ENCODE data around the gene EML6.

EML6 gene

GRCh38 chr2:54776494-54776893 is 53.0 kb downstream of the EML6 start:
- Mint-ChIP-seq H3K9me3 (peaks cover 27% of the 10 kb centered on the region), H3K27ac (no peak overlapping the region), H3K27me3 (ENCODE audit: low read depth, poor library complexity) (peaks cover 5% of the 10 kb centered on the region), H3K36me3 (ENCODE audit: low read depth) (no peaks in the 10 kb centered on the region), H3K4me3 (no peak overlapping the region), H3K4me1 (no peaks in the 10 kb centered on the region)
- TF ChIP-seq CTCF (IDR thresholded peaks at IDR 0.05): no peak
- DNase-seq: no peak

GRCh38 chr2:54783349-54783748 is 59.9 kb downstream of the EML6 start:
- H3K4me3 Mint-ChIP-seq: no peak overlapping the region
- no peaks in the 10 kb centered on the region for H3K9me3 Mint-ChIP-seq
- no peaks in the 10 kb centered on the region for H3K4me1 Mint-ChIP-seq
- TF ChIP-seq CTCF (IDR thresholded peaks at IDR 0.05): no peak
- no peaks in the 10 kb centered on the region for H3K36me3 Mint-ChIP-seq (ENCODE audit: low read depth)
- peaks cover 3% of the 10 kb centered on the region for H3K27me3 Mint-ChIP-seq (ENCODE audit: low read depth, poor library complexity)
- H3K27ac Mint-ChIP-seq: no peak overlapping the region
- no peak for DNase-seq

DNA sequence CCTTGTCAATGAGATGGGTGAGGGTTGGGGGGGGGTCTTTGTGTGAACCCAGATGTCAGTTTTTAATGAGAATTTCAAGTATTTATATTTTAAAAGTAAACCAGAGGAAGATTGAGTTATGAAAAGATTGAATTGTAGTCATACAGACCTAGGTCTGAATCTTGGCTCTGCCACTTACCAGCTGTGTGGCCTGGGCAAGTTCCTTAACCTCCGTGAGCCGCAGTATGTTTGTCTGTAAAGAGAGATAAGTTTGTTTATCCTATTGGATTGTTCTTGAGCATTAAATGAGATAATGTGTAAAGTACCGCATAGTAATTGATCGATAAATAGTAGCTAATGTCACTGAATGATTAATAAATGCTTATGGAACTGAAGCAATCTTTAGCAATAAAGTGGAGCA is 63.8 kb downstream of the EML6 start:
- H3K4me1 Mint-ChIP-seq: no peaks in the 10 kb centered on the region
- H3K9me3 Mint-ChIP-seq: no peaks in the 10 kb centered on the region
- no peak overlapping the region for H3K4me3 Mint-ChIP-seq
- H3K27ac Mint-ChIP-seq: no peak overlapping the region
- peaks cover 6% of the 10 kb centered on the region for H3K27me3 Mint-ChIP-seq (ENCODE audit: low read depth, poor library complexity)
- DNase-seq: no peak
- no peak for TF ChIP-seq CTCF (IDR thresholded peaks at IDR 0.05)
- no peaks in the 10 kb centered on the region for H3K36me3 Mint-ChIP-seq (ENCODE audit: low read depth)

DNA sequence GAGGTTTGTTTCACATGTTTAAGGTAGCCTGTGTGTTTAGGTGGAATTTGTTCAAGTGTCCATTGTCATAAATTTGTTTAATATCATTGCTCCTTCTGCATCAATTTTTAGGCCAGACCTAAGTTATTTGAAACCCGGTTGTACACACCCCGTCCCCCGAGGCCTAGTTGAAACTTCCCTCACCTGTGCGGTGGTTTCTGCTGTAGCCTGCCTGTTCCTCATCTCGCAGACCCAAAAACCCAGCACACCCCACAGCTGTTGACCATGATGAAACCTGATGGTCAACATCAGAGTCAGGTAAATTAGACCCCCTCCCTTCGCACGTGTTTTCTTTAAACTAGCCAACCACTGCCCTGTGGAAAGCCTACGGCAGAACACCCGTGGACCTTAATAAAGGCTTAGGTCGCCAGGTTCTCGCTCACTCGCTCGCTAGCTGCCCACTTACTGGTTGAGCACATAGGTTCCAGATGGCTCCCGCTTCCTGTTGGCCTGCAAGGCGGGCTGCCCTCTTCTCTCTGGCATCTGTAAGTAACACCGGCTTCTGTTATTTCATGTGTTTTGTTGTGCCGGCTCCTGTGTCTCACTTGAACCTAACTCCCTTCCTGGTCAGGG is 64.4 kb downstream of the EML6 start:
- Mint-ChIP-seq H3K36me3 (ENCODE audit: low read depth) (no peaks in the 10 kb centered on the region), H3K27ac (no peak overlapping the region), H3K9me3 (no peaks in the 10 kb centered on the region), H3K4me3 (no peak overlapping the region), H3K27me3 (ENCODE audit: low read depth, poor library complexity) (peaks cover 6% of the 10 kb centered on the region), H3K4me1 (no peaks in the 10 kb centered on the region)
- DNase-seq: no peak
- TF ChIP-seq CTCF (IDR thresholded peaks at IDR 0.05): no peak

DNA sequence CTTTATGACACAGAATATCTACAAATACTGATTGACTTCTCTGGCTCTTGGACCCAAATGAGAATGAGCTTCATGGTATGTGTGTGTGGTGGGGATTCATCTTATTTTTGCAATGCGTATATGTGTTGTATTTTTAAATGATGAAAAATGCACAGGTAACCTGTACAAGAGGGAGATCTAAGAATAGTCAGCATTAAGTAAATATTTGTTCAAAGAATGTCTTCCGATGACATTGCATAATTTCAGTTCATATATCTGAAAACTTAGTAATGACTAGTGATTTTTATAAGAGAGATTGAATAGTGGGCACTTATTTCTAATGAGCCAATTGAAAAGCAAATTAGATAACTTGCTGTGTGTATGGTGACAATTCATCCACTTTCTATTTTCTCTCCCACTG is 66.4 kb downstream of the EML6 start:
- Mint-ChIP-seq H3K27me3 (ENCODE audit: low read depth, poor library complexity) (peaks cover 10% of the 10 kb centered on the region), H3K4me3 (no peak overlapping the region), H3K27ac (no peak overlapping the region), H3K36me3 (ENCODE audit: low read depth) (no peaks in the 10 kb centered on the region), H3K9me3 (no peaks in the 10 kb centered on the region), H3K4me1 (no peaks in the 10 kb centered on the region)
- no peak for DNase-seq
- no peak for TF ChIP-seq CTCF (IDR thresholded peaks at IDR 0.05)

DNA sequence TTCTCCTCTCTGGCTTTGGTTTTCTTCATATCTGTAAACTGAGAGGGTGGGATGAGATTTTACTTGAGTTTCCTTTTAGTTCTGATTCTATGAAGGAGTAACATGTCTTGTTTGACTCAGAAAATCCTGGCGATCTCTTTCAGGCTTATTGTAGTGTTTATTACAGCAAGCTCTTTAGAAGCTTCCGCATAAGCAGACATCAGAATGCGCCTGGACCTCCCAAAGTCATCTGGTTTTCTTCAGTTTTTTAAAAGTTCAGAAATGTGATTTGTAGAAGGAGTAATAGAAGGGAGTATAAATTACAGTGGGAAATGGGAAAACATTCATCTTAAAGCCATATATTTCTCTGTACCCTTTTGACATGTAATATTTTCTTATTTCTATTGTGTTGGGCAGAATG is 68.4 kb downstream of the EML6 start:
- Mint-ChIP-seq H3K27me3 (ENCODE audit: low read depth, poor library complexity) (peaks cover 12% of the 10 kb centered on the region), H3K9me3 (no peaks in the 10 kb centered on the region), H3K4me3 (no peak overlapping the region), H3K36me3 (ENCODE audit: low read depth) (no peaks in the 10 kb centered on the region), H3K4me1 (no peaks in the 10 kb centered on the region), H3K27ac (no peak overlapping the region)
- DNase-seq: no peak
- no peak for TF ChIP-seq CTCF (IDR thresholded peaks at IDR 0.05)

All from nephron progenitor cell (in vitro differentiated cells).